HepG2 (cell line): ENCODE measurements around the gene FAM169A. TPM values are rescaled to one million over a fixed set of nuclear protein-coding genes. Genes with fewer than 3 reads are reported as not detected.

Source experiments
- CENPT ChIP-seq: sonication (generic); formaldehyde crosslinking; IDR thresholded peaks from 2 replicates; pipeline ENCODE4 v1.8.0; 2022; ENCODE audit warnings: low read depth, mild to moderate bottlenecking, moderate library complexity, missing genetic modification reagents
- KMT2A ChIP-seq: sonication (generic); formaldehyde crosslinking; IDR thresholded peaks from 2 replicates; pipeline ENCODE4 v1.4.0; 2020; ENCODE audit warnings: missing genetic modification reagents
- LCORL ChIP-seq, 2 experiments: fragments of 450-650 bp in 1 of 2; sonication (generic) in 1 of 2; formaldehyde crosslinking in 1 of 2; IDR thresholded peaks; 2 replicates each; pipeline versions ENCODE4 v1.5.0 to v1.6.1; 2017 to 2020; ENCODE audit warnings: antibody characterized with exemption in 1 of 2, missing genetic modification reagents in 1 of 2
- NFE2L2 ChIP-seq: fragments of 150-350 bp; IDR thresholded peaks from 2 replicates; pipeline ENCODE4 v1.6.1; 2014; ENCODE audit warnings: low read length
- NFRKB ChIP-seq: fragments of 450-650 bp; IDR thresholded peaks from 2 replicates; pipeline ENCODE4 v1.6.1; 2017
- SAP130 ChIP-seq: IDR thresholded peaks from 2 replicates; pipeline ENCODE4 v1.6.1; 2016; ENCODE audit warnings: low read depth
- SIN3A ChIP-seq: IDR thresholded peaks from 2 replicates; pipeline ENCODE4 v1.6.1; 2011; ENCODE audit warnings: low read depth, mild to moderate bottlenecking, control low read depth, low read length, borderline replicate concordance
- ZNF550 ChIP-seq: sonication (generic); formaldehyde crosslinking; IDR thresholded peaks from 2 replicates; pipeline ENCODE4 v1.4.0; 2020; ENCODE audit warnings: mild to moderate bottlenecking, missing genetic modification reagents, borderline replicate concordance
- ZNF816 ChIP-seq: sonication (generic); formaldehyde crosslinking; IDR thresholded peaks from 2 replicates; pipeline ENCODE4 v1.8.0; 2022; ENCODE audit warnings: missing genetic modification reagents, mild to moderate bottlenecking, borderline replicate concordance
- ZNF839 ChIP-seq: sonication (generic); formaldehyde crosslinking; IDR thresholded peaks from 2 replicates; pipeline ENCODE4 v1.4.0; 2020; ENCODE audit warnings: missing genetic modification reagents, mild to moderate bottlenecking, borderline replicate concordance
- polyA plus RNA-seq, 8 experiments: library from polyadenylated mRNA; depleted of rRNA in 3 of 8; stranded (reverse) in 7 of 8; unstranded in 1 of 8; fragments of >200 nt; fragmentation: Illumina TruSeq in 4 of 8; extraction: Trizol in 4 of 8; gene quantifications; 2 replicates each; pipeline versions ENCODE4 v1.2.1 to v1.2.3, GENCODE V29; 2011 to 2016; ENCODE audit warnings: low read depth in 4 of 8, missing spikeins in 1 of 8, mixed read lengths in 1 of 8; ENCODE audit not compliant: insufficient read depth in 1 of 8
- total RNA-seq, 5 experiments: library from RNA; depleted of rRNA; stranded (reverse); fragments of >200 nt; fragmentation: Illumina TruSeq; extraction: Trizol; gene quantifications; 2 replicates each; pipeline ENCODE4 v1.2.3, GENCODE V29; 2016; ENCODE audit warnings: low read depth in 1 of 5
- TF ChIP-seq, protein P1 (sequence below): sonication (generic); formaldehyde crosslinking; IDR thresholded peaks from 2 replicates; pipeline ENCODE4 v1.4.0; 2020; ENCODE audit warnings: mild to moderate bottlenecking, missing genetic modification reagents
- TF ChIP-seq, protein P2 (sequence below): fragments of 450-650 bp; IDR thresholded peaks from 2 replicates; pipeline ENCODE4 v1.6.1; 2017
- TF ChIP-seq, protein P3 (sequence below): IDR thresholded peaks from 2 replicates; pipeline ENCODE4 v1.4.0; 2020; ENCODE audit warnings: mild to moderate bottlenecking, missing genetic modification reagents
- TF ChIP-seq, protein P4 (sequence below): sonication (generic); formaldehyde crosslinking; conservative IDR thresholded peaks from 2 replicates; pipeline ENCODE4 v1.8.0; 2022; ENCODE audit warnings: missing genetic modification reagents

The FAM169A gene
- total and polyA plus RNA-seq, 2 of the 13 experiments (the other 11 are each of a cell fraction or from before 2014, with no cell fraction given), result 21.1 to 110 TPM

DNA sequence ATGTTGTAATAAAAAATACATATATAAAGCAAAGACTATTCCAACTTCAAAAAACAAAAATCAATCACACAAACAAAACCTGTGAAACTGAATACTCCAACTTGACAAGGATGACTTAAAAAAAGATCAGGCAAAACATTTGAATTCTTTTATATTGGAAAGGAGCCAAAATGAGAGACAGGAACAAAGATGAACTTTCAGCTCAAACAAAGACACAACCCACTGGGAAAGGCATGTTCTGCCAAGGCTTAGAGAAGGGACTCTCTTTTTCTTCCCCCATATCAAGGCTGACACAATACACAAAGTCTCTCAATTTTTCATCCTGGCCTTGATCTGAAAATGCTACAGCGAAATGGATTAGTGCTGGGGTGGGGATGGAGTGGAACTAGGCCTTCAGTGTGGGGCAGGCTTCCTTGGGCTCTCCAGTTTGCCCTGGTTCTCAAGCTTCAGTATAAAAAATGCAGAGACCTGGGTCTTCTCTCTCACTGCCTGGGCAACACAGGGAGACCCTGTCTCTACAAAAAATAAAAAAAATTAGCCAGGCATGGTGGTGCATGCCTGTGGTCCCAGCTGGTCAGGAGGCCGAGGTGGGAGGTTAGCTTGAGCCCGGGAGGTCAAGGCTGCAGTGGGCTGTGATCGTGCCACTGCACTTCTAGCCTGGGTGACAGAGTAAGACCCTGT is 11.6 kb upstream of the FAM169A start (continued):
- TF ChIP-seq ZNF816 (no peak), ZNF839 (no peak), CENPT (CRISPR knock-in tag) (no peak), NFE2L2 (no peak), ZNF550 (no peak), NFRKB (no peak), LCORL (IDR thresholded peaks at IDR 0.05) (no peak), LCORL (CRISPR knock-in tag; IDR thresholded peaks at IDR 0.05) (0 out of 2 replicates have a peak, but pooled peaks have one; percentile 31), SAP130 (CRISPR knock-in tag) (peak; percentile 50), SIN3A (no peak), KMT2A (CRISPR knock-in tag) (no peak)
- TF ChIP-seq, protein P1, sequence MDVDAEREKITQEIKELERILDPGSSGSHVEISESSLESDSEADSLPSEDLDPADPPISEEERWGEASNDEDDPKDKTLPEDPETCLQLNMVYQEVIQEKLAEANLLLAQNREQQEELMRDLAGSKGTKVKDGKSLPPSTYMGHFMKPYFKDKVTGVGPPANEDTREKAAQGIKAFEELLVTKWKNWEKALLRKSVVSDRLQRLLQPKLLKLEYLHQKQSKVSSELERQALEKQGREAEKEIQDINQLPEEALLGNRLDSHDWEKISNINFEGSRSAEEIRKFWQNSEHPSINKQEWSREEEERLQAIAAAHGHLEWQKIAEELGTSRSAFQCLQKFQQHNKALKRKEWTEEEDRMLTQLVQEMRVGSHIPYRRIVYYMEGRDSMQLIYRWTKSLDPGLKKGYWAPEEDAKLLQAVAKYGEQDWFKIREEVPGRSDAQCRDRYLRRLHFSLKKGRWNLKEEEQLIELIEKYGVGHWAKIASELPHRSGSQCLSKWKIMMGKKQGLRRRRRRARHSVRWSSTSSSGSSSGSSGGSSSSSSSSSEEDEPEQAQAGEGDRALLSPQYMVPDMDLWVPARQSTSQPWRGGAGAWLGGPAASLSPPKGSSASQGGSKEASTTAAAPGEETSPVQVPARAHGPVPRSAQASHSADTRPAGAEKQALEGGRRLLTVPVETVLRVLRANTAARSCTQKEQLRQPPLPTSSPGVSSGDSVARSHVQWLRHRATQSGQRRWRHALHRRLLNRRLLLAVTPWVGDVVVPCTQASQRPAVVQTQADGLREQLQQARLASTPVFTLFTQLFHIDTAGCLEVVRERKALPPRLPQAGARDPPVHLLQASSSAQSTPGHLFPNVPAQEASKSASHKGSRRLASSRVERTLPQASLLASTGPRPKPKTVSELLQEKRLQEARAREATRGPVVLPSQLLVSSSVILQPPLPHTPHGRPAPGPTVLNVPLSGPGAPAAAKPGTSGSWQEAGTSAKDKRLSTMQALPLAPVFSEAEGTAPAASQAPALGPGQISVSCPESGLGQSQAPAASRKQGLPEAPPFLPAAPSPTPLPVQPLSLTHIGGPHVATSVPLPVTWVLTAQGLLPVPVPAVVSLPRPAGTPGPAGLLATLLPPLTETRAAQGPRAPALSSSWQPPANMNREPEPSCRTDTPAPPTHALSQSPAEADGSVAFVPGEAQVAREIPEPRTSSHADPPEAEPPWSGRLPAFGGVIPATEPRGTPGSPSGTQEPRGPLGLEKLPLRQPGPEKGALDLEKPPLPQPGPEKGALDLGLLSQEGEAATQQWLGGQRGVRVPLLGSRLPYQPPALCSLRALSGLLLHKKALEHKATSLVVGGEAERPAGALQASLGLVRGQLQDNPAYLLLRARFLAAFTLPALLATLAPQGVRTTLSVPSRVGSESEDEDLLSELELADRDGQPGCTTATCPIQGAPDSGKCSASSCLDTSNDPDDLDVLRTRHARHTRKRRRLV (CRISPR knock-in tag), result 0 out of 2 replicates have a peak, but pooled peaks have one; percentile 64
- TF ChIP-seq, protein P2, sequence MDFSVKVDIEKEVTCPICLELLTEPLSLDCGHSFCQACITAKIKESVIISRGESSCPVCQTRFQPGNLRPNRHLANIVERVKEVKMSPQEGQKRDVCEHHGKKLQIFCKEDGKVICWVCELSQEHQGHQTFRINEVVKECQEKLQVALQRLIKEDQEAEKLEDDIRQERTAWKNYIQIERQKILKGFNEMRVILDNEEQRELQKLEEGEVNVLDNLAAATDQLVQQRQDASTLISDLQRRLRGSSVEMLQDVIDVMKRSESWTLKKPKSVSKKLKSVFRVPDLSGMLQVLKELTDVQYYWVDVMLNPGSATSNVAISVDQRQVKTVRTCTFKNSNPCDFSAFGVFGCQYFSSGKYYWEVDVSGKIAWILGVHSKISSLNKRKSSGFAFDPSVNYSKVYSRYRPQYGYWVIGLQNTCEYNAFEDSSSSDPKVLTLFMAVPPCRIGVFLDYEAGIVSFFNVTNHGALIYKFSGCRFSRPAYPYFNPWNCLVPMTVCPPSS, result no peak
- TF ChIP-seq, protein P3, sequence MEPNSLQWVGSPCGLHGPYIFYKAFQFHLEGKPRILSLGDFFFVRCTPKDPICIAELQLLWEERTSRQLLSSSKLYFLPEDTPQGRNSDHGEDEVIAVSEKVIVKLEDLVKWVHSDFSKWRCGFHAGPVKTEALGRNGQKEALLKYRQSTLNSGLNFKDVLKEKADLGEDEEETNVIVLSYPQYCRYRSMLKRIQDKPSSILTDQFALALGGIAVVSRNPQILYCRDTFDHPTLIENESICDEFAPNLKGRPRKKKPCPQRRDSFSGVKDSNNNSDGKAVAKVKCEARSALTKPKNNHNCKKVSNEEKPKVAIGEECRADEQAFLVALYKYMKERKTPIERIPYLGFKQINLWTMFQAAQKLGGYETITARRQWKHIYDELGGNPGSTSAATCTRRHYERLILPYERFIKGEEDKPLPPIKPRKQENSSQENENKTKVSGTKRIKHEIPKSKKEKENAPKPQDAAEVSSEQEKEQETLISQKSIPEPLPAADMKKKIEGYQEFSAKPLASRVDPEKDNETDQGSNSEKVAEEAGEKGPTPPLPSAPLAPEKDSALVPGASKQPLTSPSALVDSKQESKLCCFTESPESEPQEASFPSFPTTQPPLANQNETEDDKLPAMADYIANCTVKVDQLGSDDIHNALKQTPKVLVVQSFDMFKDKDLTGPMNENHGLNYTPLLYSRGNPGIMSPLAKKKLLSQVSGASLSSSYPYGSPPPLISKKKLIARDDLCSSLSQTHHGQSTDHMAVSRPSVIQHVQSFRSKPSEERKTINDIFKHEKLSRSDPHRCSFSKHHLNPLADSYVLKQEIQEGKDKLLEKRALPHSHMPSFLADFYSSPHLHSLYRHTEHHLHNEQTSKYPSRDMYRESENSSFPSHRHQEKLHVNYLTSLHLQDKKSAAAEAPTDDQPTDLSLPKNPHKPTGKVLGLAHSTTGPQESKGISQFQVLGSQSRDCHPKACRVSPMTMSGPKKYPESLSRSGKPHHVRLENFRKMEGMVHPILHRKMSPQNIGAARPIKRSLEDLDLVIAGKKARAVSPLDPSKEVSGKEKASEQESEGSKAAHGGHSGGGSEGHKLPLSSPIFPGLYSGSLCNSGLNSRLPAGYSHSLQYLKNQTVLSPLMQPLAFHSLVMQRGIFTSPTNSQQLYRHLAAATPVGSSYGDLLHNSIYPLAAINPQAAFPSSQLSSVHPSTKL (CRISPR knock-in tag), result peak; percentile 75
- TF ChIP-seq, protein P4, sequence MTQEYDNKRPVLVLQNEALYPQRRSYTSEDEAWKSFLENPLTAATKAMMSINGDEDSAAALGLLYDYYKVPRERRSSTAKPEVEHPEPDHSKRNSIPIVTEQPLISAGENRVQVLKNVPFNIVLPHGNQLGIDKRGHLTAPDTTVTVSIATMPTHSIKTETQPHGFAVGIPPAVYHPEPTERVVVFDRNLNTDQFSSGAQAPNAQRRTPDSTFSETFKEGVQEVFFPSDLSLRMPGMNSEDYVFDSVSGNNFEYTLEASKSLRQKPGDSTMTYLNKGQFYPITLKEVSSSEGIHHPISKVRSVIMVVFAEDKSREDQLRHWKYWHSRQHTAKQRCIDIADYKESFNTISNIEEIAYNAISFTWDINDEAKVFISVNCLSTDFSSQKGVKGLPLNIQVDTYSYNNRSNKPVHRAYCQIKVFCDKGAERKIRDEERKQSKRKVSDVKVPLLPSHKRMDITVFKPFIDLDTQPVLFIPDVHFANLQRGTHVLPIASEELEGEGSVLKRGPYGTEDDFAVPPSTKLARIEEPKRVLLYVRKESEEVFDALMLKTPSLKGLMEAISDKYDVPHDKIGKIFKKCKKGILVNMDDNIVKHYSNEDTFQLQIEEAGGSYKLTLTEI (CRISPR knock-in tag), result no peak
